H1 (cell line): ENCODE data around the gene DAPK1. TPM values are rescaled to one million over a fixed set of nuclear protein-coding genes. Genes with fewer than 3 reads are reported as not detected.

Experiments
- CTCF ChIA-PET: fragments of 300-600 bp; sonication (Branson Sonifier 250); formaldehyde crosslinking; loops from one replicate; lab custom pipeline; 2021; ENCODE audit not compliant: partially characterized antibody; lab: Charles Lee
- POLR2A ChIA-PET: fragments of 300-600 bp; sonication (Branson Sonifier 250); formaldehyde crosslinking; loops from one replicate; lab custom pipeline; 2021; ENCODE audit warnings: inconsistent platforms; ENCODE audit not compliant: partially characterized antibody; lab: Charles Lee
- DNase-seq, 2 experiments: peaks; one replicate each; pipeline versions ENCODE4 v3.0.0 to v3.0.0-alpha.2; 2010 to 2022; ENCODE audit warnings: low spot score in 2 of 2, low read depth in 1 of 2, mixed read lengths in 1 of 2
- FAIRE-seq: peaks from 2 replicates; lab custom pipeline; 2011; peaks lifted over from hg19 to GRCh38; lab: Jason Lieb, UNC
- H2AFZ ChIP-seq: 2 replicates; pipeline ENCODE4 v1.8.1; 2012; ENCODE audit warnings: low read length, inconsistent platforms
- H2AK5ac ChIP-seq: 2 replicates; pipeline ENCODE4 v1.6.1; 2013; ENCODE audit warnings: low read depth, low read length
- H2BK120ac ChIP-seq: replicated peaks from 2 replicates; pipeline ENCODE3; 2013; ENCODE audit warnings: low read depth, low read length, inconsistent platforms
- H2BK12ac ChIP-seq: 2 replicates; pipeline ENCODE4 v1.6.1; 2013; ENCODE audit warnings: low read depth, low read length
- H2BK15ac ChIP-seq: 2 replicates; pipeline ENCODE4 v1.6.1; 2013; ENCODE audit warnings: low read length
- H2BK20ac ChIP-seq: 2 replicates; pipeline ENCODE4 v1.6.1; 2013; ENCODE audit warnings: low read length
- H2BK5ac ChIP-seq: 2 replicates; pipeline ENCODE4 v1.6.1; 2013; ENCODE audit warnings: low read depth, low read length
- H3K14ac ChIP-seq: 2 replicates; pipeline ENCODE4 v1.6.1; 2013; ENCODE audit warnings: inconsistent platforms; ENCODE audit not compliant: insufficient read length
- H3K18ac ChIP-seq: 2 replicates; pipeline ENCODE4 v1.6.1; 2013; ENCODE audit warnings: low read length; ENCODE audit errors: extremely low read depth
- H3K23ac ChIP-seq: 2 replicates; pipeline ENCODE4 v1.6.1; 2013; ENCODE audit warnings: inconsistent platforms; ENCODE audit not compliant: insufficient read length
- H3K23me2 ChIP-seq: 2 replicates; pipeline ENCODE4 v1.6.1; 2013; ENCODE audit warnings: low read depth, low read length
- H3K27ac ChIP-seq: 2 replicates; pipeline ENCODE4 v1.6.1; 2011; ENCODE audit warnings: low read depth, low read length, inconsistent platforms
- H3K27me3 ChIP-seq, 4 experiments: replicated peaks in 1 of 4; 1 replicate in 1 of 4; 2 replicates in 3 of 4; pipeline versions ENCODE4 v1.6.1 to v1.8.1; 2011 to 2013; ENCODE audit warnings: low read length in 3 of 4, mild to moderate bottlenecking in 3 of 4, inconsistent platforms in 2 of 4, mixed read lengths in 2 of 4, moderate library complexity in 1 of 4; ENCODE audit not compliant: control insufficient read depth in 3 of 4, insufficient read depth in 3 of 4; ENCODE audit errors: extremely low read depth in 1 of 4
- H3K36me3 ChIP-seq, 4 experiments: 2 replicates each; pipeline versions ENCODE4 v1.6.1 to v1.8.1; 2011 to 2013; ENCODE audit warnings: mild to moderate bottlenecking in 4 of 4, low read length in 3 of 4, moderate library complexity in 2 of 4, control low read depth in 1 of 4, inconsistent platforms in 1 of 4; ENCODE audit not compliant: insufficient read depth in 4 of 4, control insufficient read depth in 2 of 4
- H3K4ac ChIP-seq: replicated peaks from 2 replicates; pipeline ENCODE3; 2013; ENCODE audit warnings: low read length, low read depth, mixed read lengths, inconsistent platforms; ENCODE audit not compliant: insufficient read length
- H3K4me1 ChIP-seq, 4 experiments: replicated peaks in 1 of 4; 1 replicate in 1 of 4; 2 replicates in 3 of 4; pipeline versions ENCODE4 v1.6.1 to v1.8.1; 2011 to 2013; ENCODE audit warnings: low read length in 3 of 4, inconsistent platforms in 2 of 4, mixed read lengths in 1 of 4; ENCODE audit not compliant: insufficient read depth in 4 of 4, control insufficient read depth in 3 of 4
- H3K4me2 ChIP-seq, 2 experiments: 2 replicates each; pipeline versions ENCODE4 v1.6.1 to v1.8.1; 2011 to 2013; ENCODE audit warnings: low read depth in 2 of 2, low read length in 2 of 2, control low read depth in 1 of 2, inconsistent platforms in 1 of 2, mild to moderate bottlenecking in 1 of 2; ENCODE audit not compliant: insufficient read depth in 1 of 2
- H3K4me3 ChIP-seq, 4 experiments: fragments of 200-600, 300-600 bp in 1 of 4; sonication (generic), shearing (Covaris generic), sonication (Bioruptor Twin) in 1 of 4; 2 replicates each; pipeline versions ENCODE4 v1.5.1 to v1.8.1; 2011 to 2016; ENCODE audit warnings: low read length in 4 of 4, low read depth in 3 of 4, control low read depth in 2 of 4, inconsistent platforms in 2 of 4, mild to moderate bottlenecking in 2 of 4, mixed read lengths in 1 of 4, moderate library complexity in 1 of 4; ENCODE audit not compliant: insufficient read depth in 2 of 4; ENCODE audit errors: extremely low read depth in 1 of 4
- H3K56ac ChIP-seq: replicated peaks from 2 replicates; pipeline ENCODE3; 2013; ENCODE audit warnings: low read depth, mild to moderate bottlenecking, mixed read lengths, low read length, inconsistent platforms; ENCODE audit not compliant: insufficient read length
- H3K79me1 ChIP-seq: 2 replicates; pipeline ENCODE4 v1.6.1; 2013; ENCODE audit warnings: low read depth, low read length, control low read depth
- H3K79me2 ChIP-seq, 2 experiments: 2 replicates each; pipeline versions ENCODE4 v1.6.1 to v1.8.1; 2012 to 2013; ENCODE audit warnings: low read length in 2 of 2, mild to moderate bottlenecking in 2 of 2, inconsistent platforms in 1 of 2; ENCODE audit not compliant: insufficient read depth in 2 of 2, control insufficient read depth in 1 of 2
- H3K9ac ChIP-seq, 4 experiments: replicated peaks in 1 of 4; 1 replicate in 1 of 4; 2 replicates in 3 of 4; pipeline versions ENCODE4 v1.6.1 to v1.8.1; 2011 to 2013; ENCODE audit warnings: low read depth in 3 of 4, low read length in 3 of 4, control low read depth in 2 of 4, mild to moderate bottlenecking in 2 of 4, moderate library complexity in 2 of 4, inconsistent platforms in 1 of 4; ENCODE audit errors: extremely low read depth in 1 of 4
- H3K9me3 ChIP-seq, 2 experiments: 2 replicates each; pipeline versions ENCODE4 v1.6.1 to v1.8.1; 2012 to 2013; ENCODE audit warnings: mild to moderate bottlenecking in 2 of 2, moderate library complexity in 2 of 2, control low read depth in 1 of 2, inconsistent platforms in 1 of 2, low read depth in 1 of 2, low read length in 1 of 2, mixed read lengths in 1 of 2; ENCODE audit not compliant: insufficient read depth in 2 of 2
- H4K20me1 ChIP-seq, 2 experiments: replicated peaks in 1 of 2; 2 replicates each; pipeline versions ENCODE3 to v1.8.1; 2011 to 2013; ENCODE audit warnings: inconsistent platforms in 2 of 2, low read length in 2 of 2, mild to moderate bottlenecking in 1 of 2; ENCODE audit not compliant: insufficient read depth in 2 of 2, control insufficient read depth in 1 of 2
- H4K5ac ChIP-seq: 2 replicates; pipeline ENCODE4 v1.6.1; 2013; ENCODE audit warnings: low read length, low read depth, mixed read lengths, inconsistent platforms; ENCODE audit not compliant: insufficient read length
- H4K8ac ChIP-seq: 2 replicates; pipeline ENCODE4 v1.8.0; 2013; ENCODE audit warnings: mild to moderate bottlenecking, moderate library complexity, low read length, inconsistent platforms; ENCODE audit not compliant: insufficient read depth; ENCODE audit errors: extremely low read depth
- H4K91ac ChIP-seq: replicated peaks from 2 replicates; pipeline ENCODE3; 2013; ENCODE audit warnings: low read length, mixed read lengths, inconsistent platforms; ENCODE audit not compliant: insufficient read length
- WGBS, 2 experiments: shearing (Covaris generic) in 1 of 2; methylation state at CpG; one replicate each; pipeline versions ENCODE4 v1.1.6 to v1.1.7; 2013 to 2015; ENCODE audit warnings: low lambda C conversion rate in 2 of 2, mixed read lengths in 2 of 2, inconsistent platforms in 1 of 2, low coverage in 1 of 2, missing lambda C conversion rate in 1 of 2; ENCODE audit not compliant: insufficient replicate concordance in 2 of 2, insufficient coverage in 1 of 2, insufficient read length in 1 of 2; ENCODE audit errors: extremely low coverage in 1 of 2, missing lambda C conversion rate in 1 of 2; 5-methylcytosine and 5-hydroxymethylcytosine counted together
- polyA plus RNA-seq, 7 experiments: library from polyadenylated mRNA; depleted of rRNA in 3 of 7; stranded (reverse) in 5 of 7; unstranded in 2 of 7; fragments of >200 nt in 5 of 7; fragments of 200-250 nt in 2 of 7; gene quantifications; 1 replicate in 5 of 7; 2 replicates in 1 of 7; 4 replicates in 1 of 7; pipeline versions ENCODE4 v1.2.1 to v1.2.3, GENCODE V29; 2011 to 2013; ENCODE audit warnings: missing spikeins in 2 of 7, mixed read lengths in 2 of 7
- total RNA-seq: library from RNA; stranded (reverse); fragmentation: NEBNext Ultra II Directional; extraction: Animal tissue kit (Norgen Biotek cat#: 25700); gene quantifications from 2 replicates; pipeline ENCODE4 v1.2.1, GENCODE V29; 2021

Gene DAPK1
- total and polyA plus RNA-seq, 2 of the 8 experiments (the other 6 are each of a cell fraction or from before 2014, with no cell fraction given) = 62.4 to 131 TPM

DNA sequence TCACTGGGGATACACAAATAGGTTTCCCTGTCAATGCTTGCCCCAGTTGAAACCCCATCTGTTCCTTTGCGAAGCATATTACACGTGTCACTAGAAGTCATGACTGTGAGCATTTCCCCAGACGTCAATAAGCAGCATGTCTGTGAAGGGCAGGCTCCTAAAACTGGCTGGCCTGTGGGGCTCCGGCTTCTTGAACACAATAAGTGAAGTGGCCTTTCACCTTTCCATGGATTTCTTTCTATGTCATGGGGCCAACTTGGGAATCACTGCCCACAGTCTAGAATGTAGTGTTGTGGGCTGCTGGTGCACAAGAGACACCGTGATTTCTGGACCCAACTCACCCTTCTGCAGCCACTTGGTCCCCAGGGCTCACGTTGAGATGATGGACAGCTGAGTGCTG lies 167.8 kb downstream of the DAPK1 start:
- Histone ChIP-seq H4K8ac (no peak overlapping the region), H3K23ac (no peak overlapping the region), H3K4ac (no peak overlapping the region), H2AFZ (no peak overlapping the region), H4K20me1 (peaks cover 0 to 1% of the 10 kb centered on the region in 2 experiments), H3K23me2 (no peaks in the 10 kb centered on the region), H3K14ac (no peak overlapping the region), H2BK5ac (no peak overlapping the region), H2BK120ac (no peak overlapping the region), H4K5ac (no peak overlapping the region), H3K4me1 (peaks cover 0 to 14% (median 2%) of the 10 kb centered on the region in 4 experiments; a peak in 4 of 7 replicates), H2BK15ac (no peak overlapping the region), H3K79me1 (no peaks in the 10 kb centered on the region; the same call in 1 of the 2 replicates), H3K9me3 (no peaks in the 10 kb centered on the region), H3K79me2 (no peaks in the 10 kb centered on the region), H3K4me2 (no peak overlapping the region), H4K91ac (no peak overlapping the region), H3K4me3 (no peak overlapping the region), H2BK12ac (no peak overlapping the region), H3K56ac (no peak overlapping the region), H3K27ac (no peak overlapping the region), H2BK20ac (no peak overlapping the region), H3K18ac (no peak overlapping the region), H2AK5ac (no peak overlapping the region), H3K9ac (no peak overlapping the region), H3K36me3 (peaks cover 4 to 49% (median 9%) of the 10 kb centered on the region in 4 experiments; a peak in 5 of 8 replicates), H3K27me3 (no peaks in the 10 kb centered on the region)
- 86% methylated on average over 6 of the region's 6 CpGs; no CpG with 5 or more reads in 1 of the 2 experiments for WGBS, 2 experiments
- FAIRE-seq (no peak), DNase-seq (no peak)
- CTCF ChIA-PET = interaction anchor here (3.5 kb wide), 1 partner anchor 327 kb away, joined by 20 read pairs; no protein-coding TSS in a partner anchor
- POLR2A ChIA-PET = no interaction called here
